Measurements from ENCODE around the gene OR51L1.
"Not testable (repeated sequence)": the region's sequence is repeated elsewhere in the genome, so short reads cannot be mapped to it uniquely, and the experiment has no call there.

OR51L1 gene

GRCh38 chr11:4994551-4994950 lies at the start of gene OR51L1:
Gene OR51L1 (plus strand): TSS chr11:4994851. CDS start chr11:4998983, 4,132 bp downstream.
- TF ChIP-seq FOXP2 (optimal IDR thresholded peaks at IDR 0.05; ENCODE audit: control extremely low read depth, extremely low read length, insufficient read depth), result no peak
- no peak for TF ChIP-seq POLR2AphosphoS5 (IDR thresholded peaks at IDR 0.05; ENCODE audit: borderline replicate concordance, low read depth, low read length)
- TF ChIP-seq EZH2 (IDR thresholded peaks at IDR 0.05), result no peak
- H3K4me3 ChIP-seq, result no peak within 1 kb of the TSS
- H3K27ac ChIP-seq, result no peak within 1 kb of the TSS
- no peak within 1 kb of the TSS for H3K9ac ChIP-seq (ENCODE audit: insufficient read length)
- no peak for DNase-seq (ENCODE audit: low read depth, low spot score)
- no peaks in the 10 kb centered on the region for H3K9me3 ChIP-seq (ENCODE audit: low read depth, low read length)
- no peaks in the 10 kb centered on the region for H3K36me3 ChIP-seq (ENCODE audit: insufficient read depth, low read length)

- no peaks in the 10 kb centered on the region for H3K36me3 ChIP-seq (ENCODE audit: insufficient read depth, low read length)
- no peak for DNase-seq (ENCODE audit: low read depth, low spot score)
- no peak within 1 kb of the TSS for H3K27ac ChIP-seq
- H3K9me3 ChIP-seq (ENCODE audit: low read depth, low read length), result no peaks in the 10 kb centered on the region
- no peak within 1 kb of the TSS for H3K4me3 ChIP-seq
- TF ChIP-seq FOXP2 (optimal IDR thresholded peaks at IDR 0.05; ENCODE audit: control extremely low read depth, extremely low read length, insufficient read depth) (no peak), EZH2 (IDR thresholded peaks at IDR 0.05) (no peak), POLR2AphosphoS5 (IDR thresholded peaks at IDR 0.05; ENCODE audit: borderline replicate concordance, low read depth, low read length) (no peak)
- H3K9ac ChIP-seq (ENCODE audit: insufficient read length), result no peak within 1 kb of the TSS
These were observed 47.1 kb upstream of the OR51L1 start, which contains the start of gene OR51A4 for GRCh38 chr11:4947505-4947904. Gene OR51A4 (minus strand): TSS chr11:4947605. CDS start chr11:4947100, 505 bp downstream.

- not testable (repeated sequence) for H3K9ac ChIP-seq (ENCODE audit: insufficient read length); H3K27ac ChIP-seq; H3K4me3 ChIP-seq; H3K36me3 ChIP-seq (ENCODE audit: insufficient read depth, low read length); DNase-seq (ENCODE audit: low read depth, low spot score); H3K9me3 ChIP-seq (ENCODE audit: low read depth, low read length)
These were observed 39.0 kb upstream of the OR51L1 start, which contains the start of gene OR51A2 for GRCh38 chr11:4955613-4956012. Gene OR51A2 (minus strand): TSS chr11:4955713. CDS start chr11:4955713, 0 bp downstream.

- H3K9ac ChIP-seq (ENCODE audit: insufficient read length), result no peak overlapping the region
- no peak for DNase-seq (ENCODE audit: low read depth, low spot score)
- no peak overlapping the region for H3K4me3 ChIP-seq
- no peaks in the 10 kb centered on the region for H3K36me3 ChIP-seq (ENCODE audit: insufficient read depth, low read length)
- H3K9me3 ChIP-seq (ENCODE audit: low read depth, low read length), result no peaks in the 10 kb centered on the region
- TF ChIP-seq FOXP2 (optimal IDR thresholded peaks at IDR 0.05; ENCODE audit: control extremely low read depth, extremely low read length, insufficient read depth) (no peak), POLR2AphosphoS5 (IDR thresholded peaks at IDR 0.05; ENCODE audit: borderline replicate concordance, low read depth, low read length) (no peak), EZH2 (IDR thresholded peaks at IDR 0.05) (no peak)
- no peak overlapping the region for H3K27ac ChIP-seq
These were observed 37.3 kb upstream of the OR51L1 start for GRCh38 chr11:4957396-4957795.

- Histone ChIP-seq H3K9me3 (ENCODE audit: low read depth, low read length) (no peaks in the 10 kb centered on the region), H3K27ac (no peak overlapping the region), H3K4me3 (no peak overlapping the region), H3K36me3 (ENCODE audit: insufficient read depth, low read length) (no peaks in the 10 kb centered on the region), H3K9ac (ENCODE audit: insufficient read length) (no peak overlapping the region)
- no peak for DNase-seq (ENCODE audit: low read depth, low spot score)
- no peak for TF ChIP-seq POLR2AphosphoS5 (IDR thresholded peaks at IDR 0.05; ENCODE audit: borderline replicate concordance, low read depth, low read length)
- TF ChIP-seq EZH2 (IDR thresholded peaks at IDR 0.05), result no peak
- TF ChIP-seq FOXP2 (optimal IDR thresholded peaks at IDR 0.05; ENCODE audit: control extremely low read depth, extremely low read length, insufficient read depth), result no peak
These were observed 33.8 kb upstream of the OR51L1 start for GRCh38 chr11:4960877-4961276.

GRCh38 chr11:4962816-4963215 lies 31.8 kb upstream of the OR51L1 start:
- no peak overlapping the region for H3K27ac ChIP-seq
- no peak overlapping the region for H3K4me3 ChIP-seq
- H3K9me3 ChIP-seq (ENCODE audit: low read depth, low read length), result no peaks in the 10 kb centered on the region
- no peak for DNase-seq (ENCODE audit: low read depth, low spot score)
- no peak overlapping the region for H3K9ac ChIP-seq (ENCODE audit: insufficient read length)
- H3K36me3 ChIP-seq (ENCODE audit: insufficient read depth, low read length), result no peaks in the 10 kb centered on the region
- TF ChIP-seq POLR2AphosphoS5 (IDR thresholded peaks at IDR 0.05; ENCODE audit: borderline replicate concordance, low read depth, low read length), result no peak
- TF ChIP-seq FOXP2 (optimal IDR thresholded peaks at IDR 0.05; ENCODE audit: control extremely low read depth, extremely low read length, insufficient read depth), result no peak
- no peak for TF ChIP-seq EZH2 (IDR thresholded peaks at IDR 0.05)

GRCh38 chr11:4975436-4975835 lies 19.2 kb upstream of the OR51L1 start:
- no peak overlapping the region for H3K27ac ChIP-seq
- no peak overlapping the region for H3K4me3 ChIP-seq
- H3K9me3 ChIP-seq (ENCODE audit: low read depth, low read length), result no peaks in the 10 kb centered on the region
- DNase-seq (ENCODE audit: low read depth, low spot score), result no peak
- H3K36me3 ChIP-seq (ENCODE audit: insufficient read depth, low read length), result no peaks in the 10 kb centered on the region
- H3K9ac ChIP-seq (ENCODE audit: insufficient read length), result no peak overlapping the region
- TF ChIP-seq POLR2AphosphoS5 (IDR thresholded peaks at IDR 0.05; ENCODE audit: borderline replicate concordance, low read depth, low read length), result no peak
- no peak for TF ChIP-seq FOXP2 (optimal IDR thresholded peaks at IDR 0.05; ENCODE audit: control extremely low read depth, extremely low read length, insufficient read depth)
- no peak for TF ChIP-seq EZH2 (IDR thresholded peaks at IDR 0.05)

- no peak for DNase-seq (ENCODE audit: low read depth, low spot score)
- Histone ChIP-seq H3K36me3 (ENCODE audit: insufficient read depth, low read length) (no peaks in the 10 kb centered on the region), H3K27ac (no peak overlapping the region), H3K9me3 (ENCODE audit: low read depth, low read length) (no peaks in the 10 kb centered on the region), H3K4me3 (no peak overlapping the region), H3K9ac (ENCODE audit: insufficient read length) (no peak overlapping the region)
- TF ChIP-seq FOXP2 (optimal IDR thresholded peaks at IDR 0.05; ENCODE audit: control extremely low read depth, extremely low read length, insufficient read depth), result no peak
- no peak for TF ChIP-seq POLR2AphosphoS5 (IDR thresholded peaks at IDR 0.05; ENCODE audit: borderline replicate concordance, low read depth, low read length)
- TF ChIP-seq EZH2 (IDR thresholded peaks at IDR 0.05), result no peak
These were observed 15.6 kb upstream of the OR51L1 start for GRCh38 chr11:4979036-4979435.

- H3K4me3 ChIP-seq, result no peak overlapping the region
- H3K27ac ChIP-seq, result no peak overlapping the region
- DNase-seq (ENCODE audit: low read depth, low spot score), result no peak
- H3K9ac ChIP-seq (ENCODE audit: insufficient read length), result no peak overlapping the region
- TF ChIP-seq FOXP2 (optimal IDR thresholded peaks at IDR 0.05; ENCODE audit: control extremely low read depth, extremely low read length, insufficient read depth), result no peak
- no peak for TF ChIP-seq EZH2 (IDR thresholded peaks at IDR 0.05)
- no peak for TF ChIP-seq POLR2AphosphoS5 (IDR thresholded peaks at IDR 0.05; ENCODE audit: borderline replicate concordance, low read depth, low read length)
- H3K36me3 ChIP-seq (ENCODE audit: insufficient read depth, low read length), result no peaks in the 10 kb centered on the region
- no peaks in the 10 kb centered on the region for H3K9me3 ChIP-seq (ENCODE audit: low read depth, low read length)
These were observed 12.0 kb upstream of the OR51L1 start for GRCh38 chr11:4982678-4983077.

Data from SK-N-MC (cell line).